Smooth muscle cell (in vitro differentiated cells): ENCODE data around the gene RHOG. TPM values are rescaled to one million over a fixed set of nuclear protein-coding genes. Genes with fewer than 3 reads are reported as not detected.

Experiments used
- DNase-seq: peaks from one replicate; lab custom pipeline; 2025; ENCODE audit not compliant: unreplicated experiment; lab: John Stamatoyannopoulos, UW
- H2AFZ ChIP-seq: fragments of 200-600 bp; sonication (generic); 2 replicates; pipeline ENCODE4 v1.6.0; 2016; ENCODE audit warnings: antibody characterized with exemption, low read depth, mild to moderate bottlenecking
- H3F3A ChIP-seq: fragments of 200-600 bp; sonication (generic); 2 replicates; pipeline ENCODE4 v1.6.0; 2017; ENCODE audit warnings: antibody characterized with exemption, low read depth
- H3K27ac ChIP-seq: fragments of 200-600 bp; sonication (generic); 2 replicates; pipeline ENCODE4 v1.5.1; 2016; ENCODE audit warnings: low read depth, mild to moderate bottlenecking
- H3K27me3 ChIP-seq: fragments of 200-600 bp; sonication (generic); 2 replicates; pipeline ENCODE4 v1.6.1; 2016; ENCODE audit warnings: low read depth, mild to moderate bottlenecking
- H3K36me3 ChIP-seq: fragments of 200-600 bp; sonication (generic); 2 replicates; pipeline ENCODE4 v1.5.1; 2016; ENCODE audit warnings: low read depth
- H3K4me1 ChIP-seq: fragments of 200-600 bp; sonication (generic); 2 replicates; pipeline ENCODE4 v1.5.1; 2016; ENCODE audit warnings: low read depth
- H3K4me2 ChIP-seq: fragments of 200-600 bp; sonication (generic); 2 replicates; pipeline ENCODE4 v1.6.0; 2016; ENCODE audit warnings: mild to moderate bottlenecking
- H3K4me3 ChIP-seq: fragments of 200-600 bp; sonication (generic); 2 replicates; pipeline ENCODE4 v1.5.1; 2016; ENCODE audit warnings: mild to moderate bottlenecking
- H3K79me2 ChIP-seq: fragments of 200-600 bp; sonication (generic); 2 replicates; pipeline ENCODE4 v1.6.0; 2016; ENCODE audit warnings: low read depth, mild to moderate bottlenecking
- H3K9ac ChIP-seq: fragments of 200-600 bp; sonication (generic); 2 replicates; pipeline ENCODE4 v1.6.0; 2016; ENCODE audit warnings: low read depth
- H3K9me3 ChIP-seq: fragments of 200-600 bp; sonication (generic); replicated peaks from 2 replicates; pipeline ENCODE4 v1.5.1; 2016; ENCODE audit warnings: low read depth
- H4K20me1 ChIP-seq: fragments of 200-600 bp; sonication (generic); 2 replicates; pipeline ENCODE4 v1.6.0; 2016; ENCODE audit warnings: low read depth
- CTCF ChIP-seq: fragments of 200-600 bp; sonication (generic); IDR thresholded peaks from 2 replicates; pipeline ENCODE4 v1.5.1; 2017; ENCODE audit warnings: borderline replicate concordance, mild to moderate bottlenecking, antibody characterized with exemption; ENCODE audit not compliant: insufficient read depth, poor library complexity, severe bottlenecking
- WGBS: methylation state at CpG from one replicate; pipeline ENCODE4 v1.1.7; 2016; ENCODE audit warnings: low lambda C conversion rate; 5-methylcytosine and 5-hydroxymethylcytosine counted together
- polyA plus RNA-seq: library from polyadenylated mRNA; unstranded; fragments of >200 nt; fragmentation: Nextera tagmentation; extraction: Ambion mirVana; gene quantifications from 2 replicates; pipeline ENCODE4 v1.2.1, GENCODE V29; 2016
- total RNA-seq: library from RNA; depleted of rRNA; stranded (reverse); fragments of >200 nt; gene quantifications from 2 replicates; pipeline ENCODE4 v1.2.3, GENCODE V29; 2014

The RHOG gene
- total and polyA plus RNA-seq, 2 experiments from 2014 or later: 20.2 to 32.7 TPM

GRCh38 chr11:3796801-3797328 is 43.9 kb downstream of the RHOG start:
- DNase-seq: no peak
- Histone ChIP-seq H3K36me3 (no peaks in the 10 kb centered on the region), H4K20me1 (peaks cover 50% of the 10 kb centered on the region), H3K4me2 (peak overlapping the region; percentile 98), H3K4me1 (peaks cover 15% of the 10 kb centered on the region), H2AFZ (no peak overlapping the region), H3K27me3 (no peaks in the 10 kb centered on the region), H3K9me3 (no peaks in the 10 kb centered on the region), H3F3A (no peaks in the 10 kb centered on the region), H3K9ac (peak overlapping the region; percentile 97), H3K27ac (peak overlapping the region; percentile 96), H3K4me3 (peak overlapping the region; percentile 85), H3K79me2 (peaks cover 54% of the 10 kb centered on the region)
- no peak for TF ChIP-seq CTCF
- 1% methylated on average over 22 of the region's 26 CpGs for WGBS

GRCh38 chr11:3796346-3796745 is 44.4 kb downstream of the RHOG start:
- H3K36me3 ChIP-seq: no peaks in the 10 kb centered on the region
- DNase-seq: no peak
- no peaks in the 10 kb centered on the region for H3F3A ChIP-seq
- no peak for TF ChIP-seq CTCF
- peak overlapping the region; percentile 98 for H3K4me2 ChIP-seq
- H3K27me3 ChIP-seq: no peaks in the 10 kb centered on the region
- H3K4me3 ChIP-seq: peak overlapping the region; percentile 85
- H3K9ac ChIP-seq: peak overlapping the region; percentile 97
- H3K4me1 ChIP-seq: peaks cover 15% of the 10 kb centered on the region
- H3K27ac ChIP-seq: peak overlapping the region; percentile 96
- 27% methylated on average over 14 of the region's 14 CpGs for WGBS
- no peak overlapping the region for H2AFZ ChIP-seq
- peaks cover 60% of the 10 kb centered on the region for H3K79me2 ChIP-seq
- H3K9me3 ChIP-seq: no peaks in the 10 kb centered on the region
- peaks cover 55% of the 10 kb centered on the region for H4K20me1 ChIP-seq

- no peak for DNase-seq
- Histone ChIP-seq H3K4me3 (peak overlapping the region; percentile 85), H3K9ac (peak overlapping the region; percentile 97), H3K4me1 (peaks cover 15% of the 10 kb centered on the region), H3K36me3 (no peaks in the 10 kb centered on the region), H3K9me3 (no peaks in the 10 kb centered on the region), H2AFZ (no peak overlapping the region), H4K20me1 (peaks cover 59% of the 10 kb centered on the region), H3F3A (no peaks in the 10 kb centered on the region), H3K79me2 (peaks cover 64% of the 10 kb centered on the region), H3K4me2 (peak overlapping the region; percentile 98), H3K27me3 (no peaks in the 10 kb centered on the region), H3K27ac (peak overlapping the region; percentile 96)
- TF ChIP-seq CTCF: no peak
- 65% methylated on average over 6 of the region's 6 CpGs for WGBS
Measured at GRCh38 chr11:3796002-3796311, 44.8 kb downstream of the RHOG start.
